HG02885 (cell line): ENCODE measurements around the gene ARHGAP4.

Experiments used
- ATAC-seq: cut with Tn5 transposase; IDR thresholded peaks from one replicate; pipeline ENCODE4 v1.9.1; 2021; ENCODE audit warnings: mild to moderate bottlenecking; ENCODE audit not compliant: unreplicated experiment, poor library complexity

Gene ARHGAP4

GRCh38 chrX:153928846-153929245 lies 2.8 kb upstream of the ARHGAP4 start:
- no peak for ATAC-seq

GRCh38 chrX:153927922-153928760 lies 2.1 kb upstream of the ARHGAP4 start:
- ATAC-seq: peak; percentile 81

GRCh38 chrX:153927672-153927921 lies 1.5 kb upstream of the ARHGAP4 start:
- no peak for ATAC-seq

GRCh38 chrX:153926858-153927671 lies 1.0 kb upstream of the ARHGAP4 start:
- peak; percentile 32 for ATAC-seq

- ATAC-seq: no peak
These were observed 441 bp upstream of the ARHGAP4 start for GRCh38 chrX:153926552-153926857.

- no peak for ATAC-seq
These were observed 701 bp downstream of the ARHGAP4 start for GRCh38 chrX:153925387-153925738.

- ATAC-seq: no peak
These were observed 1.8 kb downstream of the ARHGAP4 start for GRCh38 chrX:153924149-153924861.

GRCh38 chrX:153922932-153923857 lies 2.9 kb downstream of the ARHGAP4 start:
- ATAC-seq: no peak

GRCh38 chrX:153921511-153922446 lies 4.3 kb downstream of the ARHGAP4 start:
- ATAC-seq: no peak

GRCh38 chrX:153921070-153921469 lies 5.0 kb downstream of the ARHGAP4 start:
- ATAC-seq: no peak

GRCh38 chrX:153920546-153920945 lies 5.5 kb downstream of the ARHGAP4 start:
- no peak for ATAC-seq

GRCh38 chrX:153919281-153919680 lies 6.8 kb downstream of the ARHGAP4 start:
- ATAC-seq: no peak

- no peak for ATAC-seq
These were observed 8.2 kb downstream of the ARHGAP4 start for GRCh38 chrX:153917869-153918268.

- ATAC-seq: no peak
These were observed 12.4 kb downstream of the ARHGAP4 start for GRCh38 chrX:153913701-153914100.

GRCh38 chrX:153913211-153913610 lies 12.9 kb downstream of the ARHGAP4 start:
- ATAC-seq: no peak

- no peak for ATAC-seq
These were observed 14.3 kb downstream of the ARHGAP4 start for GRCh38 chrX:153911798-153912197.

- ATAC-seq: no peak
These were observed 15.6 kb downstream of the ARHGAP4 start for GRCh38 chrX:153910446-153910845.

GRCh38 chrX:153909980-153910360 lies 16.1 kb downstream of the ARHGAP4 start:
- ATAC-seq: no peak
